HG02885 (cell line): ENCODE results near the gene SLC9A9.

Experiments used
- ATAC-seq: cut with Tn5 transposase; IDR thresholded peaks from one replicate; pipeline ENCODE4 v1.9.1; 2021; ENCODE audit warnings: mild to moderate bottlenecking; ENCODE audit not compliant: unreplicated experiment, poor library complexity

Gene SLC9A9

DNA sequence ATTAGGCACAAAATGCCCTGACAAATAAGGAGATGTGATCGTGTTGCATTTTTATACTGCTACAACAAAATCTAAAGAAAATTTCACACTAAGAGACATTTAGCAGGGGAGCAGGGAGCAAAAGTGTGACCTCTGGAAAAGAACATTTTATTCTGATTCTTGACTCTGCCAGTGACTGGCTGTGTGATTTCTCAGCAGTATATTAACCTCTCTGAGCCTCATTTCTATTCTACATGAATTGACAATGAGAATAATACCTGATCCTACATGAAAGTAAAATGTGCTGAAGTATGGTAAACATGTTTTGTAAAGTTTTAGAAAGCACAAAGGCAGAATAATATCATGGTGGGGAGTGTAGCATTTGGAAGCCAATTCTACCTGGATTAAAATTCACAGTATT, 273.3 kb downstream of the SLC9A9 start:
- no peak for ATAC-seq

DNA sequence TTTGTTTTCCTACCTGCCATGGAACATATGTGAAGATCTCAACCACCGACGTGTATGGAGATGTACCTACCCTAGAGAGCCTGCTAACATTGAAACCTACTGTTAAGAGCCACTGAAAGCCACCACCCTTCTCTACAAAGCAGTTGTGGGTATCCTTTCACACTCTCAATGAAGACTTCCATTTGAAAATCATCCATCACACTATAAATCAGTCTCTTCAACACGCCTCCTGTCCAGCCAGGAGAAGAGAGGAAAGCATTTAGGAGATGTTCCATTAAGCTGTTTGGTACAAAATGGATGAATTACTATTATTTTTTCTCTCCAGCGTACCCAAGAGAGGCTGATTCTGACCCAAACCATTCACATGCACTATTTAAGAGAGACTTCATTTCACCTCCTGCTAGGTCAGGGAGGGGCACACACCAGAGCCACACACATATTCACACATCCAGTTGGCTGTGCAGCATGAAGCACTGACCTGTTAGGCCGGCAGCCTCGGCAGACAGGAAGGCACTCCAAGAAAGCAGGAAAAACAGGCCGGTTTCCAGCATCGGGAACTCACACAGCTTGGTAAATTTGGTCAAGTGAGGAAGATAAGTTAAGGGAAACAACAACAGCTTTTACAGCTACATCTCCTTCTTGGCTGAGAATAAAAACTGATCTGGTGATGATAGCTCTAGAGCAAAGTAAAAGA, 274.5 kb downstream of the SLC9A9 start:
- ATAC-seq = no peak

DNA sequence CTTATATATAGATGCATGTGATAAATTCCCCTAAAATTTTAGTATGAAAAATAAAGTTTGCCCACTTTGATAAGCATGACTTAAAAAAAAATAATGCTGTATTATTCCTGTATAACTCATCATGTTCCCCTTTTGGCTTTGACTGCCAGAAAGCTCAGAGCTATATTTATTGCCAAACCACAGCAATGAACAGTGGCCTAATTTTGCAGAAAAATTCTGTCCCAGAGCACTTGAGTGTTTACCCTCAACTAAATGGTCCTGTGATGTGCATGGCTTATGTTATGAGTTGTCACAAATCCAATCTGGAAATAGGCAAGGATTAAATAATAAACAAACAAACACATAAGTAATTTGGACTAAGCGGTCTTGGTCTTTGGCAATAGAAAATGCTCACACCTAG, 276.7 kb downstream of the SLC9A9 start:
- ATAC-seq = no peak

DNA sequence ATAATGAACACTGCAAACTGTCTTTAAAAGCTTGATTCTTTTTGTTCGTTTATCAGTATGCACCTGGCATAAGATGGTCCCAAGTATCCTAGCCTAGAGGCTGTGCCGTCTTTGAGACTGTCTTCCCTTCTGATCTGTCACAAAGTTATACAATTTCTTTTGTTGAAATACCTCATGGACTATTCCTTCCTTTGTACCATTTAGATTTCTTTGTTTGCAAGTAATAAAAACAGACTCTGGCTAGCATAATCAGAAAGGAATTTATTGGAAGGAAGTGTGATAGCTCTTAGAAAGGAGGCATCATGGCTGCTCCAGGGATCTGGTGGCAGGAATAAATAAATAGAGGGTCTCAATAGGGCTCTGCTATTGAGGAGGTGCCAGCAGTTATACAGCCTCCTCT, 280.4 kb downstream of the SLC9A9 start:
- ATAC-seq = no peak

DNA sequence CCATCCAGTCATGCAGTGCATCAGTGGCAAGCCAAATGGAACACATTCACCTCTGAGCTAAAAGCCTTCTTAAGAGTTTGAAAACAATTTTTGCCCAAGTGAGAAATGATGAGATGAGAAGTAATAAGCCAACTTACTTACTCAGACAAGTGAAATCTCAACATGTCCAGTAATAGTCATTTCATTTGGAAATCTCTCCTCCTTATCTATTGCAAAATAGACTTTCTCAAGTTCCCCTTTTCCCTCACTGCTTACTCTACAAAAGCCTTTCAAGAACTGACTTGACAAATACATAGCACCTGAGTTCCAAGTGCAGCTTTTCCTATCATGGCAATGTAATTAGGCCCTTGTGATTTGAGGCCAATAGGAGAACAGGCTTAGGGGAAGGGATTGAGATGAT, 282.3 kb downstream of the SLC9A9 start:
- ATAC-seq = no peak

DNA sequence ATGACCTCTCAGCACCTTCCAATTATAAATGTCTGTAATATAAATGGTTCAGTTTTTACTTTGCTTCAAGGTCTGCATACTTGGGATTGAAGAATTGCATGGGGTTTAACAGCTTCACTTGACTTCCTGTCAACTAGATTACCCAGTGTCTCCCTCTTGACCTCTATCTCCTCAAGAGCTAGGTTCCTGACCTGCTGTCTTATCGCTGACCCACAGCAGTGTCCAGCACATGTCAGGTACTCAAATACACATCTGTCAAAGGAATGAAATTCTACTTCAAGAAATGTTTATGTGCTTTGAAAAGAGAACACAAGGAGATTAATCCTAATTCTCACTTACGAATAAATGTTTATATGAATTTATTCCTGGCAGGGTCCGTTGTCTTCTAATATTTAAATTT, 284.5 kb downstream of the SLC9A9 start:
- ATAC-seq = no peak

DNA sequence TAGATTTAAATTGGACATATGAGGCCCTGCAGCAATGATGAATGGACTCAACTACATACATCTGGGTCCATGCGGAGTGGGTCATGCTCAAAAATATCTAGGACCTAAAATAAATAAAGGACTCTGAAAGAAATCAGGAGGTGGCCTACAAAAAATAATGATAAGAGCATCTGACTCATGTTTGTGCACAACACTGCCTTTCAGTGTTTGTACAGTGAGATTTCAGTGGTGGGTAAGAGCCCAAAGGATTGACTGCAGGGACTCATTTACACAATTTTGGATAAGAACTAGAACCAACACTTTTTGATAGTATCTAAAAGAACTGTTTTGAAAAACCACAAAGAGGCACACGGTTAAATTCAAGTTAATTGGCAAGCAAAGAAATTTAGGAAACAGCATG, 285.5 kb downstream of the SLC9A9 start:
- no peak for ATAC-seq

DNA sequence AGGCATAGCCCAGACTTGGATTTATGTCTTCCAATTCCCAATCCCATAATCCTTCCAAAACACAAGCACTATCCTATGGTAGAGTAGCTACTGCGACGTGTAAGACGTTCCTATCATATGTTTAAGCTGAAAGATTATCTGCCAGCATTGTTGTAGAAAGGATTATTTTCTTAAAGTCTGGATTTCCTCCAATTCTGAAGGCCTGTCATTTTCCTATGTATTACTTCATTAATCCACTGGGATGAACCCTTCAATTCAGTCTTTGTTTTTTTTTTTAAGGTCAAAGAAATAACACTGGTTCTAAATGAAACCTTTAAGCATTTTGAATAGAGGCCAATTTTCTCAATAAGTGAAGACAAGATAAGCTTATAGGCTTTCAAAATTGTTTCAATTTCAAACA, 289.0 kb downstream of the SLC9A9 start:
- ATAC-seq = no peak

DNA sequence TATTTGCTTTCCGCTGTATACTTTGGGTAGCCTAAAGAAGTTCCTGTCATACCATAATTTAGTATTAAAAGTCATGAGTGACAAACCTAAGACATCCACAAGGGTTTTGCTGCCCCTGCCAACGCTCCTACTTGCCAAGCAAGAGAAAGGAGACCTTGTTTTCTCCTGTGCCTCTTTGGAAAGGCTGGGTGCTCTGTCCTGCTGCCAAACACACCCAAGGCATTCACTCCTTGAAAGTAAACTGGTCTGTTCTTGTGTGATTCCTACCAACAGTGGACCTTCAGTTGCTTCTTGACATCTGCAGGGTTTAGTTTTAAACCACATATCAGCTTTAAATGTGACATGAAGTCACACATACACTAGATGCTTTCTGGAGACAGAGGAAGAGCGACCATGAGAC, 295.4 kb downstream of the SLC9A9 start:
- no peak for ATAC-seq

DNA sequence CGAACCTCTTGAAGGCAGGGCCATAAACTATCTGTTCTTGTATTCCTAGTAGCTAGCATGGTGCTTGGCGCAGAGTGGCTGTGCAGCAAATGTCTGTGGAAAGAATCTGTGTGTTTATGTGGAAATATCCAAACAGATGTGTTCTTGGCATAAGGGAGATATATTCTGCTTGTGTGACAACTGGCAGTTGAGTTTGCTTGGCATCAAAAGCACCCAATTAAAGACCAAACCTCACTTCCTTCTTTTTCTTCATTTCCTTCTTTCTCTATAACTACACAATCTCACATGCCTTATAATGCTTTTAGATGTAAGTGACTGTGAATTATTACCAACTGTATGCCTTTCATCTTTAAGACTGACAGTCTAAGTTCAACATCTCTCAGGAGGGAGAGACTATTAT, 296.5 kb downstream of the SLC9A9 start:
- ATAC-seq = no peak

DNA sequence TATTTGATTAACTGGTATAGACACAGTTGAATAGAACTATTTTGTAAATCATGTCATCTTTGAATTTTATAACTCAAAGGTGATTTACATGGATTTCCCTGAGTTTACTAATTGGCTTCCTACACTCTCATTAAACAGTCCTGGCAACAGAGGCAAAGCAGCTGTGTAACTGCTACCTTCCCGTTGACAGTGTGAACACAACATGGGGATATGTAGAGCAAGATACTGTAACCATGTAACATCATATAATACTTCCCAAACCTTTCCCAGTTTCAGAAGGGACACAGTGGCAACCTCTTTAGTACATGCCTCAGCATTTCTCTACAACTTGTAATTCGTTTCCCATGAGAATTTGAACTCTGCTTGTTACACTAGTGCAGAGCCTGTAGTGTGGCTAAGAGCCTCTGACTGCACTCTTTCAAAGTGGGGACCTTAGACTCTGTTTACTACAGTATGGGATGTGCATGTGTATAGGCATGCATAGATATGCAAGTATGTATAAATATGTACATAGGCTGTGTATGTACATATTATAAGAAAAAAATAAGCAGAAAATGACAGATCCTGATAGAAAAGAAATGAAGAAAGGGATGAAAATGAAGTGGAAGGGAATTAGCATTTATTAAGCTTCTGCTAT, 299.3 kb downstream of the SLC9A9 start:
- no peak for ATAC-seq

DNA sequence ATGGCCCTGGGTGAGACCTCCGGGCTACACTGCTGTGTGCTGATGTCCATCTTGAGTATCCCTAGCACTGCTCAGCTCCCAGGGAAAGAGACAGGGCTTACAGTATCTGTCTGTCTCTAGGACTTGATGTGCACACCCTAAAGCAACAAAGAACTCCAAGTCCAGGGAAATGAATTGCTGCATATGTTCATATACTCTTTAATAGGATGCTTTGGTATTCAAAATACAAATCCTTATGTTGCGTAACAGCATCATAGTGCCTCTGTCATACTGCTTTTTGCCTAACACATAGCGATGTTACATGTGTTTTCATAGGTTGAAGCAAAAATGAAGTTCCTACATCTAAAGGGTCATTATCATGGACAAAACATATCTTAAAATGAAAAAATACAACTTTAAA, 299.9 kb downstream of the SLC9A9 start:
- ATAC-seq = no peak

DNA sequence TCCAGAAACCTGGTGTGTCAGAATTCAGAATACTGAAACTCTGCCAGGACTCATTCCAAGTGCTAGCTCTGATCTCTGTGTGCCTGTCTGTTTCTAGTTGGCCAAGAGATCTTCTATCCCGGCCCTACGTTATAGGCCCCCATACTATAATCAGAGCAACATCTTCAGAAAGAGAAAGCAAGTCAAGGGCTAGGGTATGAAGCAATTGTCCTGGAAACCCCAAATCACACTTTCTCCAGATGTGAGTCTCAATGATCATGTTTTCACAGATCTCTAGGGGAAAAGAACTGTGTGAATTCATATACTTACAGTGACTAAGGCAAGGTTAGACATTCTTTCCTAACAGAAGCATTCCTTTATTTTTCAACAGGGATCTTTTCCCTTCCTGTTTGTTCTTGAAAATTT, 309.7 kb downstream of the SLC9A9 start:
- ATAC-seq = no peak

DNA sequence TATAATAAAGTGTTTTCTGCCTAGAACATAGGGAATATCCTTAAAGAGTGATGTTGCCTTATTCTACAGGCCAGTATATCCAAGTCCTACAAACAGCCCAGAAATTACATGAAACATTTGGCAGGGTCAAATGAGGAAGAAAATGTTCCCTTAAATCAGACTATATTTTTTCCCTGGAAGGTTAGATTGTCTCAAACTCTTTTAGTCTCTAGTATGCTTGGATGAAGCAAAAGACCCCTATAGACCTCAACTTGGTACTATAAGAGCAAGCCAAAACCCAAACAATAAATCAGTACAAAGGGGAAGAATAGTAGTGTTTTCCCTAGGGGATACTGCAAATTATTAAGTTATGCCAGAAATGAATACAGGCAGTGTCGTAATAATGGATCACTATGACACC, 310.2 kb downstream of the SLC9A9 start:
- ATAC-seq = no peak

DNA sequence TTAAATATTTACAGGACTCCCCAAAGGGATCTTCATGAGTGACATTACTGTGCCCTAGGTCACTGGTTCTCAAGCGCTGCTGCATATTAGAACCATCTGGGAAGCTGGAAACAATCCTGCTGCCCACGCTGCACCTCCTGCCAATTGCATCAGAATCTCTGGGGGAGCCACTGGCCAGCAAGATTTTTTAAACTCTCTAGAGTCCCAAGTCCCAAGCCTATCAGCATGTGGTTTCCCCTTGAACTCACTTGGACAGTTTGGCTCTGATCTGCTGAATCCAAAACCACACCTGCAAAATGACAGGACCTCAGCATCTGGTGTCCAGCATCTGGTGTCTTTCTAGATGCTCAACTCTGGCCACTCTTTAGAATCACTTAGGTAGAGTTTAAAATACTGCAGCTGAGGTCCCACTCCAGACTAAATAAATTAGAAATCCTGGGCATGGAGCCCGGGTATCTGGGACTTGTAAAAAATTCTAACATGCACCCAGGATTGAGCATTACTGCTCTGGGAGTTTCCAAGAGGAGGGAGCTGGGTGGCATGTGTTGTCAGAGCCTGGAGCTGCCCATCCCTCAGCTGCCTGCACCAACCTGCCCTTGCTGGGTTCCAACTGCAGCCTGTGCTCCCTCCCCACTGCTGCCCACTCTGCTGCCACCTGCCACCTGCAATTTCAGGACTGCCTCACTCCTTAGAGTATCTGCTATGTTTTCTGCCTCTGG, 311.3 kb downstream of the SLC9A9 start:
- no peak for ATAC-seq

DNA sequence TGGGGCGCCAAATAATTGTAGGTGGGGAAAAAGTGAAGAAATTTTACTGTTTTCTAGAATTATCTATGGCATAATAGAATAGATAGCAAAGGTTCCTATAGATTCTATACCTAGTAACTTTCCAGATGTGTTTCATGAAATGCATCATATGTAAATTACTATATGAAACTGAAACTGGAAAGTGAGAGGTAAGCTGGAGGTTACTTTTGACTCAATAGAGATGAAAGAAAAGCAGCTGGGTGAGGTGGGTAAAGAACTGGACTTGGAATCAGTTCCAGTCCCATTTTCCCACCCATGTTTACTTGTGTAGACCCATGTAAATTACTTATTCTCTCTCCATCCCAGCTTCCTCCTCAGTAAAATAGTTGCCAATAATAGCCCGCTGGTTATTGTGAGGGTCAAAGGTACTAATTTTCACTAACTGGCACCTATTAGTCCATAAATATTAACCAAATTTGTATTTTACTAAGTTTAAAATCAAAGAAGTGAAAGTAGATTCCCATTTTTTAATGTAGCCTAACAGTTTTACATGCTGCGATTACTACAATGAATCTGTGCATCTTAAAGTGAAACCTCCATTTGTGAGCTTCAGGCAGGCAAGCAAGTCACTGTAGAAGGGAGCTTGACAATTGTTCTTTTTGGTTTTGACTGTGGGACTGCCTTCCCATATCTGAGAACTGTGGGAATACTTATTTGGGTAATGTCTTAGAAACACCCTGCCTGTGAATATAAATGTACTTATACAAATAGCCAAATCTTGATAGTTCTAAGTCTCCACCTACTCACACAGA, 312.1 kb downstream of the SLC9A9 start:
- ATAC-seq = peak; percentile 96

DNA sequence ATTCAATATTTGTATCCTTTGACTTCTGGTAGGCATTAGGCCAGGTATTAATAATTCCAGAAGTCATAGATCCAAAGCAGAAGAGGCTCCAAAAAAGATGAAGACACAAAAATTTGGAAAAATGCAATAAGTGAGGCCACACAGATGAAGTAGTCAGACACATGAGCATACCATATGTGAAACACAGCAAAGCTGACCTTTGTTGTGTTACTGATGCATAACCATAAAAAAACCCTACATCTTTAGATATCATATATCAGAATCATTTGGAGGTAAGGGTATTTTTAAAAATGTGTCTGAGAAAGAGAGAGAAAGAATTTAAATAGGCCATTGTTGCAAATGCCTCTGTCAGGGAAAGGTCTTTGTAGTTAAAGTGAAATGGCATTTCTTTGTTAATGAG, 314.9 kb downstream of the SLC9A9 start:
- ATAC-seq = no peak

DNA sequence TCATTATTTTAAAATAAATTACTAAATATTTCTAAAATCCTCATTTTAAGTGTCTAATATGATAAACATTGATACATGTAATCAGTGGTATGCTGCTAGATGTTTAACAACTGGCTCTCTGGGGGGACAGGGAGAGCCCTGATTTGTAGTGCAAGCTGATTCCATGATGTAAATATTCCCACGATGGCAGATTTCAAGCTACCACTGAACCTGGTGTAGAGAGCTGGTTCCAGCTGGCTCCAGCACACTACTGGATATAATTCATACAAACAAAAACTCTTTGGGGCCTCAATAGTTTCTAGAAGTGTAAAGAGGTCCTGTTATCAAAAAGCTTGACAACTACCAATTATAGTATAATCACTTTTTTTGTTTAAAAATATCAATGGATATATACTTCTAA, 316.2 kb downstream of the SLC9A9 start:
- ATAC-seq = no peak

DNA sequence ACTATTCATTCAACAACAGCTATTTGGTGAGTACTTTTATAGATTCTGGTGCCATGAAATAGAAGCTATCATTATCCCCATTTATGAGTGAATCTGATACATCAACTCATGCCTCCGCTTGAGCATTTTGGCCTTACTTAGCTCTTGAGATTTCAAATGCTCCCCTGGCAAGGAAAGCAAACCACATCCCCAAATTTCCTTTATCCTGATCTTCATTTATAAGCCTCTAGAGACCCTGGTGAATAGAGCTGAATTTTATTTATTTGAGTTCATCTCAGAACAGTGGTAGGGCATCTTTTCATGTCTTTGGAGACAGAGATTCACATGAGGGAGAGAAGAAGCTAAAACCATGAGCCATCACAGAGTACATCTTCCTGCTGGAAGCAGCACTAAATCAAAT, 317.2 kb downstream of the SLC9A9 start:
- no peak for ATAC-seq

DNA sequence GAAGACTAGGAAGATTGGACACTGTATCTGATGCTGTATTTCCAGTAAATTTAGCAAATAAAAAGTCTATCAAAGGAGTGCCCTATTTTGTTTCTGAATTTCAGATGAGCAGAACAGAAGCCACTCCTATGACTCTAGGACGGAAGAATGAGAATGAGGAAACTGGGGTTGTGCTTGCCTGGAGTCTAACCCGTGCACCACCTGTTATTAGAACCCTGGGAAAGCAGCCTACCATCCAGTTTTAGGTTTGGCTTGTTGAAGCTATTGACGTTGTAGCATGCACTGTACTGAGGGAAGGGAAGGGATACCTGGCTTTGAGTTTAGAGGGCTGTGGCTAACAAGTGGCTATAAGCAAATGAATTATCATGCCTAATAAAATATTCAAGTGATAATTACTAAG, 318.5 kb downstream of the SLC9A9 start:
- no peak for ATAC-seq

DNA sequence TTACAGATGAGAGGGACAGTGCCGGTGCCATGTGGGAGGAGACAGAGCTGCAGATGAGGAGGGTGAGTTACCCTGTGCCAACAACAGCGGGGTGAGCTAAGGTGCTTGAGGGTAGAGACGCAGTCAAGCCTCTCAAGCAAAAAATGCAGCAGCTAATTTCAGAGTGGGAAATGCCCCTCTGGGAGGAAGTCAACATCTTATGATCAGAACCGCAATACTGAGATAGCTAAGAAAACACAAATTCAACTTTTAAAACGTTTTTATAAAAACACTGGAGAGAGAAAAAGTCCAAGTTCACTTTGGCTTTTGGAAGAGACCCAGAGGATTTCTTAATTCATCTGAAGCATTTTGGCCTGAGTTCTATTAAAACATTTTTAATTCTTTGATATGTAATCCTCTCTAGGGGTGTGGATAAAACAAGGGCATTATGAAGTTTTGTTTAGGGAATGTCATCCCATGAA, 319.2 kb downstream of the SLC9A9 start:
- peak; percentile 73 for ATAC-seq
